ENCODE data around the gene CFAP90.

The CFAP90 gene

GRCh38 chr5:7789567-7789966 is 61.4 kb downstream of the CFAP90 start:
- Histone ChIP-seq H3K4me1 (ENCODE audit: control insufficient read depth, insufficient read depth, low read depth, low read length) (no peaks in the 10 kb centered on the region), H2BK15ac (ENCODE audit: low read depth, poor library complexity, severe bottlenecking) (no peak overlapping the region), H2BK120ac (ENCODE audit: low read depth, low read length) (no peak overlapping the region), H3K4me2 (ENCODE audit: low read length, poor library complexity, severe bottlenecking) (no peak overlapping the region), H2AFZ (ENCODE audit: low read depth, low read length) (no peak overlapping the region), H3K4ac (ENCODE audit: low read depth in 1 of 2, low read length in 2 of 2) (no peak overlapping the region), H3K36me3 (ENCODE audit: control insufficient read depth in 1 of 2, insufficient read depth in 2 of 2, low read depth in 1 of 2, low read length in 2 of 2) (no peaks in the 10 kb centered on the region), H3K27ac (ENCODE audit: low read length, poor library complexity, severe bottlenecking) (no peak overlapping the region), H2AK5ac (ENCODE audit: low read length, severe bottlenecking) (no peak overlapping the region), H4K8ac (ENCODE audit: low read length) (no peak overlapping the region), H3K18ac (ENCODE audit: low read depth in 1 of 2, low read length in 2 of 2) (no peak overlapping the region), H2BK5ac (ENCODE audit: low read depth, low read length, poor library complexity, severe bottlenecking) (no peak overlapping the region), H3K79me1 (replicated peaks; ENCODE audit: low read length, poor library complexity, severe bottlenecking) (no peaks in the 10 kb centered on the region), H3K9me3 (ENCODE audit: control insufficient read depth, low read length) (no peaks in the 10 kb centered on the region), H4K91ac (ENCODE audit: low read length) (no peak overlapping the region), H3K23ac (ENCODE audit: low read length in 2 of 2) (no peak overlapping the region), H3K9ac (ENCODE audit: low read length) (no peak overlapping the region), H3K4me3 (ENCODE audit: insufficient read depth in 1 of 2, low read depth in 1 of 2, low read length in 2 of 2) (no peak overlapping the region), H3K14ac (ENCODE audit: low read length in 2 of 2) (no peak overlapping the region), H2BK12ac (ENCODE audit: low read length in 2 of 2) (no peak overlapping the region), H3K27me3 (ENCODE audit: control insufficient read depth in 1 of 2, insufficient read depth in 1 of 2, low read length in 2 of 2) (peaks cover 0 to 3% of the 10 kb centered on the region in 2 experiments)
- DNase-seq: no peak
- WGBS: 91% methylated on average over 7 of the region's 7 CpGs

GRCh38 chr5:7787770-7788169 is 63.2 kb downstream of the CFAP90 start:
- Histone ChIP-seq H2AK5ac (ENCODE audit: low read length, severe bottlenecking) (no peak overlapping the region), H3K9ac (ENCODE audit: low read length) (no peak overlapping the region)

GRCh38 chr5:7784683-7785380 is 66.1 kb downstream of the CFAP90 start:
- Histone ChIP-seq H3K9me3 (ENCODE audit: control insufficient read depth, low read length) (no peaks in the 10 kb centered on the region), H3K4ac (ENCODE audit: low read depth in 1 of 2, low read length in 2 of 2) (no peak overlapping the region), H3K79me1 (replicated peaks; ENCODE audit: low read length, poor library complexity, severe bottlenecking) (no peaks in the 10 kb centered on the region), H3K4me1 (ENCODE audit: control insufficient read depth, insufficient read depth, low read depth, low read length) (no peaks in the 10 kb centered on the region), H2AK5ac (ENCODE audit: low read length, severe bottlenecking) (no peak overlapping the region), H3K36me3 (ENCODE audit: control insufficient read depth in 1 of 2, insufficient read depth in 2 of 2, low read depth in 1 of 2, low read length in 2 of 2) (no peaks in the 10 kb centered on the region), H2BK15ac (ENCODE audit: low read depth, poor library complexity, severe bottlenecking) (no peak overlapping the region), H3K4me2 (ENCODE audit: low read length, poor library complexity, severe bottlenecking) (no peak overlapping the region), H3K14ac (ENCODE audit: low read length in 2 of 2) (no peak overlapping the region), H3K4me3 (ENCODE audit: insufficient read depth in 1 of 2, low read depth in 1 of 2, low read length in 2 of 2) (no peak overlapping the region), H2BK120ac (ENCODE audit: low read depth, low read length) (no peak overlapping the region), H2AFZ (ENCODE audit: low read depth, low read length) (no peak overlapping the region), H3K23ac (ENCODE audit: low read length in 2 of 2) (no peak overlapping the region), H4K8ac (ENCODE audit: low read length) (no peak overlapping the region), H4K91ac (ENCODE audit: low read length) (no peak overlapping the region), H3K18ac (ENCODE audit: low read depth in 1 of 2, low read length in 2 of 2) (no peak overlapping the region), H2BK12ac (ENCODE audit: low read length in 2 of 2) (no peak overlapping the region), H3K27ac (ENCODE audit: low read length, poor library complexity, severe bottlenecking) (no peak overlapping the region), H3K27me3 (ENCODE audit: control insufficient read depth in 1 of 2, insufficient read depth in 1 of 2, low read length in 2 of 2) (peaks cover 0 to 16% of the 10 kb centered on the region in 2 experiments), H3K9ac (ENCODE audit: low read length) (no peak overlapping the region), H2BK5ac (ENCODE audit: low read depth, low read length, poor library complexity, severe bottlenecking) (no peak overlapping the region)
- no peak for DNase-seq
- 68% methylated on average over 3 of the region's 4 CpGs for WGBS

More at GRCh38 chr5:7787770-7788169, 63.2 kb downstream of the CFAP90 start:
- no peaks in the 10 kb centered on the region for H3K36me3 ChIP-seq (ENCODE audit: control insufficient read depth in 1 of 2, insufficient read depth in 2 of 2, low read depth in 1 of 2, low read length in 2 of 2)
- H3K27me3 ChIP-seq (ENCODE audit: control insufficient read depth in 1 of 2, insufficient read depth in 1 of 2, low read length in 2 of 2): peaks cover 0 to 3% of the 10 kb centered on the region in 2 experiments
- H2BK120ac ChIP-seq (ENCODE audit: low read depth, low read length): no peak overlapping the region
- H2BK15ac ChIP-seq (ENCODE audit: low read depth, poor library complexity, severe bottlenecking): no peak overlapping the region
- no peak for DNase-seq
- no peak overlapping the region for H2BK5ac ChIP-seq (ENCODE audit: low read depth, low read length, poor library complexity, severe bottlenecking)
- no peak overlapping the region for H3K14ac ChIP-seq (ENCODE audit: low read length in 2 of 2)
- H3K9me3 ChIP-seq (ENCODE audit: control insufficient read depth, low read length): no peaks in the 10 kb centered on the region
- no peaks in the 10 kb centered on the region for H3K4me1 ChIP-seq (ENCODE audit: control insufficient read depth, insufficient read depth, low read depth, low read length)
- no peak overlapping the region for H3K4ac ChIP-seq (ENCODE audit: low read depth in 1 of 2, low read length in 2 of 2)
- 100% methylated on average over 2 of the region's 3 CpGs for WGBS
- H2BK12ac ChIP-seq (ENCODE audit: low read length in 2 of 2): no peak overlapping the region
- H2AFZ ChIP-seq (ENCODE audit: low read depth, low read length): no peak overlapping the region
- no peak overlapping the region for H4K8ac ChIP-seq (ENCODE audit: low read length)
- H3K4me3 ChIP-seq (ENCODE audit: insufficient read depth in 1 of 2, low read depth in 1 of 2, low read length in 2 of 2): no peak overlapping the region
- no peak overlapping the region for H3K4me2 ChIP-seq (ENCODE audit: low read length, poor library complexity, severe bottlenecking)
- H3K79me1 ChIP-seq (replicated peaks; ENCODE audit: low read length, poor library complexity, severe bottlenecking): no peaks in the 10 kb centered on the region
- H3K27ac ChIP-seq (ENCODE audit: low read length, poor library complexity, severe bottlenecking): no peak overlapping the region
- H3K23ac ChIP-seq (ENCODE audit: low read length in 2 of 2): no peak overlapping the region
- no peak overlapping the region for H3K18ac ChIP-seq (ENCODE audit: low read depth in 1 of 2, low read length in 2 of 2)
- no peak overlapping the region for H4K91ac ChIP-seq (ENCODE audit: low read length)

GRCh38 chr5:7781899-7782298 is 69.0 kb downstream of the CFAP90 start:
- Histone ChIP-seq H3K4ac (ENCODE audit: low read depth in 1 of 2, low read length in 2 of 2) (no peak overlapping the region), H3K23ac (ENCODE audit: low read length in 2 of 2) (no peak overlapping the region), H4K8ac (ENCODE audit: low read length) (no peak overlapping the region), H2AFZ (ENCODE audit: low read depth, low read length) (no peak overlapping the region), H3K4me3 (ENCODE audit: insufficient read depth in 1 of 2, low read depth in 1 of 2, low read length in 2 of 2) (no peak overlapping the region), H3K79me1 (replicated peaks; ENCODE audit: low read length, poor library complexity, severe bottlenecking) (no peaks in the 10 kb centered on the region), H2AK5ac (ENCODE audit: low read length, severe bottlenecking) (no peak overlapping the region), H3K27me3 (ENCODE audit: control insufficient read depth in 1 of 2, insufficient read depth in 1 of 2, low read length in 2 of 2) (peaks cover 0 to 26% of the 10 kb centered on the region in 2 experiments), H3K9ac (ENCODE audit: low read length) (no peak overlapping the region), H3K27ac (ENCODE audit: low read length, poor library complexity, severe bottlenecking) (no peak overlapping the region), H3K9me3 (ENCODE audit: control insufficient read depth, low read length) (no peaks in the 10 kb centered on the region), H3K4me1 (ENCODE audit: control insufficient read depth, insufficient read depth, low read depth, low read length) (no peaks in the 10 kb centered on the region), H4K91ac (ENCODE audit: low read length) (no peak overlapping the region), H3K14ac (ENCODE audit: low read length in 2 of 2) (no peak overlapping the region), H2BK120ac (ENCODE audit: low read depth, low read length) (no peak overlapping the region), H2BK5ac (ENCODE audit: low read depth, low read length, poor library complexity, severe bottlenecking) (no peak overlapping the region), H3K36me3 (ENCODE audit: control insufficient read depth in 1 of 2, insufficient read depth in 2 of 2, low read depth in 1 of 2, low read length in 2 of 2) (no peaks in the 10 kb centered on the region), H3K4me2 (ENCODE audit: low read length, poor library complexity, severe bottlenecking) (no peak overlapping the region), H2BK12ac (ENCODE audit: low read length in 2 of 2) (no peak overlapping the region), H2BK15ac (ENCODE audit: low read depth, poor library complexity, severe bottlenecking) (no peak overlapping the region), H3K18ac (ENCODE audit: low read depth in 1 of 2, low read length in 2 of 2) (no peak overlapping the region)
- 28% methylated on average over 3 of the region's 3 CpGs for WGBS
- DNase-seq: no peak

All from mesenchymal stem cell (in vitro differentiated cells and primary cell).